ENCODE results near the gene ZNF460. TPM values are rescaled to one million over a fixed set of nuclear protein-coding genes. Genes with fewer than 3 reads are reported as not detected.
A peak's percentile ranks its signal among the peaks of the same experiment; 100 is the strongest.

Gene ZNF460
- total and polyA plus RNA-seq, 5 donors from 2014 or later: 3.0 to 68.5 (median 6.0) TPM

- Histone ChIP-seq H3K27ac (ENCODE audit: insufficient read depth, low read length, poor library complexity, severe bottlenecking) (peak within 1 kb of the TSS; percentile 82), H3K36me3 (ENCODE audit: control insufficient read depth, insufficient read depth, low read length) (peaks cover 22% of the 10 kb centered on the region), H3K27me3 (ENCODE audit: control insufficient read depth, insufficient read depth, low read length) (peaks cover 6% of the 10 kb centered on the region), H3K4me1 (ENCODE audit: control insufficient read depth, insufficient read depth, low read length, poor library complexity, severe bottlenecking) (peaks cover 24% of the 10 kb centered on the region), H3K9me3 (ENCODE audit: control insufficient read depth in 2 of 2, low read length in 2 of 2) (peaks cover 25 to 26% of the 10 kb centered on the region in 2 experiments), H3K4me3 (ENCODE audit: low read depth, low read length) (peak within 1 kb of the TSS; percentile 80)
- Mint-ChIP-seq H3K27me3 (peaks cover 27% of the 10 kb centered on the region), H3K27ac (peak within 1 kb of the TSS; percentile 97 to 98 (median 97)), H3K4me3 (peak within 1 kb of the TSS; percentile 90 to 96 (median 94)), H3K9me3 (peaks cover 4 to 33% (median 24%) of the 10 kb centered on the region in 7 donors), H3K36me3 (peaks cover 33% of the 10 kb centered on the region), H3K4me1 (peaks cover 17 to 30% (median 24%) of the 10 kb centered on the region in 4 donors)
- peak; percentile 94 to 96 for ATAC-seq (ENCODE audit: low read depth in 2 of 2)
- peak; percentile 82 to 97 (median 88) for DNase-seq
These were observed 40.1 kb downstream of the ZNF460 start, which contains the start of gene ZNF543 for GRCh38 chr19:57320180-57321084. ZNF543 (plus strand) TSS chr19:57320472; CDS start chr19:57320854, 382 bp downstream.

GRCh38 chr19:57321116-57321515 is 40.8 kb downstream of the ZNF460 start:
- peaks cover 4 to 31% (median 18%) of the 10 kb centered on the region in 7 donors for H3K9me3 Mint-ChIP-seq

GRCh38 chr19:57321751-57322150 is 41.5 kb downstream of the ZNF460 start:
- Histone ChIP-seq H3K9me3 (ENCODE audit: control insufficient read depth in 2 of 2, low read length in 2 of 2) (peaks cover 29 to 38% of the 10 kb centered on the region in 2 experiments), H3K27me3 (ENCODE audit: control insufficient read depth, insufficient read depth, low read length) (peaks cover 6% of the 10 kb centered on the region), H3K27ac (ENCODE audit: insufficient read depth, low read length, poor library complexity, severe bottlenecking) (no peak overlapping the region), H3K4me3 (ENCODE audit: low read depth, low read length) (peak overlapping the region; percentile 80), H3K4me1 (ENCODE audit: control insufficient read depth, insufficient read depth, low read length, poor library complexity, severe bottlenecking) (peaks cover 24% of the 10 kb centered on the region), H3K36me3 (ENCODE audit: control insufficient read depth, insufficient read depth, low read length) (peaks cover 35% of the 10 kb centered on the region)
- ATAC-seq (ENCODE audit: low read depth in 2 of 2): no peak
- peaks cover 4 to 36% (median 20%) of the 10 kb centered on the region in 7 donors for H3K9me3 Mint-ChIP-seq
- peak overlapping the region; percentile 72 to 95 (median 92) for H3K4me3 Mint-ChIP-seq
- H3K36me3 Mint-ChIP-seq: peaks cover 45% of the 10 kb centered on the region
- peaks cover 17 to 30% (median 24%) of the 10 kb centered on the region in 4 donors for H3K4me1 Mint-ChIP-seq
- H3K27ac Mint-ChIP-seq: peak overlapping the region in 2 of 3 donors; percentile 29 to 97
- H3K27me3 Mint-ChIP-seq: peaks cover 17% of the 10 kb centered on the region
- no peak for DNase-seq

More at GRCh38 chr19:57321116-57321515, 40.8 kb downstream of the ZNF460 start:
- peaks cover 17 to 30% (median 24%) of the 10 kb centered on the region in 4 donors for H3K4me1 Mint-ChIP-seq
- Histone ChIP-seq H3K27ac (ENCODE audit: insufficient read depth, low read length, poor library complexity, severe bottlenecking) (peak overlapping the region; percentile 82), H3K4me3 (ENCODE audit: low read depth, low read length) (peak overlapping the region; percentile 80), H3K27me3 (ENCODE audit: control insufficient read depth, insufficient read depth, low read length) (peaks cover 6% of the 10 kb centered on the region), H3K9me3 (ENCODE audit: control insufficient read depth in 2 of 2, low read length in 2 of 2) (peaks cover 28 to 32% of the 10 kb centered on the region in 2 experiments), H3K36me3 (ENCODE audit: control insufficient read depth, insufficient read depth, low read length) (peaks cover 29% of the 10 kb centered on the region), H3K4me1 (ENCODE audit: control insufficient read depth, insufficient read depth, low read length, poor library complexity, severe bottlenecking) (peaks cover 24% of the 10 kb centered on the region)
- H3K27me3 Mint-ChIP-seq: peaks cover 21% of the 10 kb centered on the region
- no peak for DNase-seq
- peak overlapping the region; percentile 90 to 96 (median 94) for H3K4me3 Mint-ChIP-seq
- H3K36me3 Mint-ChIP-seq: peaks cover 40% of the 10 kb centered on the region
- peak overlapping the region; percentile 95 to 97 (median 97) for H3K27ac Mint-ChIP-seq
- no peak for ATAC-seq (ENCODE audit: low read depth in 2 of 2)

GRCh38 chr19:57324992-57325391 is 44.7 kb downstream of the ZNF460 start:
- peaks cover 53 to 71% of the 10 kb centered on the region in 2 experiments for H3K9me3 ChIP-seq (ENCODE audit: control insufficient read depth in 2 of 2, low read length in 2 of 2)
- peaks cover 10 to 24% (median 18%) of the 10 kb centered on the region in 4 donors for H3K4me1 Mint-ChIP-seq
- no peaks in the 10 kb centered on the region for H3K27me3 ChIP-seq (ENCODE audit: control insufficient read depth, insufficient read depth, low read length)
- peaks cover 4% of the 10 kb centered on the region for H3K27me3 Mint-ChIP-seq
- ATAC-seq (ENCODE audit: low read depth in 2 of 2) (no peak), DNase-seq (no peak)
- no peak overlapping the region for H3K27ac Mint-ChIP-seq
- peaks cover 2 to 65% (median 26%) of the 10 kb centered on the region in 7 donors for H3K9me3 Mint-ChIP-seq
- H3K4me3 ChIP-seq (ENCODE audit: low read depth, low read length): no peak overlapping the region
- H3K27ac ChIP-seq (ENCODE audit: insufficient read depth, low read length, poor library complexity, severe bottlenecking): no peak overlapping the region
- peaks cover 20% of the 10 kb centered on the region for H3K4me1 ChIP-seq (ENCODE audit: control insufficient read depth, insufficient read depth, low read length, poor library complexity, severe bottlenecking)
- peaks cover 69% of the 10 kb centered on the region for H3K36me3 Mint-ChIP-seq
- H3K36me3 ChIP-seq (ENCODE audit: control insufficient read depth, insufficient read depth, low read length): peaks cover 60% of the 10 kb centered on the region
- no peak overlapping the region for H3K4me3 Mint-ChIP-seq

GRCh38 chr19:57327993-57328392 is 47.7 kb downstream of the ZNF460 start:
- no peak overlapping the region for H3K4me3 ChIP-seq (ENCODE audit: low read depth, low read length)
- H3K27ac Mint-ChIP-seq: no peak overlapping the region
- H3K9me3 ChIP-seq (ENCODE audit: control insufficient read depth in 2 of 2, low read length in 2 of 2): peaks cover 63 to 88% of the 10 kb centered on the region in 2 experiments
- H3K27me3 ChIP-seq (ENCODE audit: control insufficient read depth, insufficient read depth, low read length): no peaks in the 10 kb centered on the region
- H3K27me3 Mint-ChIP-seq: no peaks in the 10 kb centered on the region
- no peak overlapping the region for H3K4me3 Mint-ChIP-seq
- H3K36me3 Mint-ChIP-seq: peaks cover 62% of the 10 kb centered on the region
- no peak overlapping the region for H3K27ac ChIP-seq (ENCODE audit: insufficient read depth, low read length, poor library complexity, severe bottlenecking)
- ATAC-seq (ENCODE audit: low read depth in 2 of 2) (no peak), DNase-seq (no peak)
- peaks cover 0 to 4% (median under 1%) of the 10 kb centered on the region in 4 donors for H3K4me1 Mint-ChIP-seq
- peaks cover 0 to 79% (median 26%) of the 10 kb centered on the region in 7 donors for H3K9me3 Mint-ChIP-seq
- peaks cover 60% of the 10 kb centered on the region for H3K36me3 ChIP-seq (ENCODE audit: control insufficient read depth, insufficient read depth, low read length)
- no peaks in the 10 kb centered on the region for H3K4me1 ChIP-seq (ENCODE audit: control insufficient read depth, insufficient read depth, low read length, poor library complexity, severe bottlenecking)

- DNase-seq (no peak), ATAC-seq (ENCODE audit: low read depth in 2 of 2) (no peak)
- Histone ChIP-seq H3K4me3 (ENCODE audit: low read depth, low read length) (no peak overlapping the region), H3K9me3 (ENCODE audit: control insufficient read depth in 2 of 2, low read length in 2 of 2) (peaks cover 32 to 51% of the 10 kb centered on the region in 2 experiments), H3K36me3 (ENCODE audit: control insufficient read depth, insufficient read depth, low read length) (peaks cover 1% of the 10 kb centered on the region), H3K4me1 (ENCODE audit: control insufficient read depth, insufficient read depth, low read length, poor library complexity, severe bottlenecking) (no peaks in the 10 kb centered on the region), H3K27me3 (ENCODE audit: control insufficient read depth, insufficient read depth, low read length) (no peaks in the 10 kb centered on the region), H3K27ac (ENCODE audit: insufficient read depth, low read length, poor library complexity, severe bottlenecking) (no peak overlapping the region)
- no peaks in the 10 kb centered on the region for H3K27me3 Mint-ChIP-seq
- H3K4me1 Mint-ChIP-seq: peaks cover 0 to 4% (median 0%) of the 10 kb centered on the region in 4 donors
- H3K4me3 Mint-ChIP-seq: no peak overlapping the region
- H3K9me3 Mint-ChIP-seq: peaks cover 0 to 64% (median 10%) of the 10 kb centered on the region in 7 donors
- peaks cover 11% of the 10 kb centered on the region for H3K36me3 Mint-ChIP-seq
- H3K27ac Mint-ChIP-seq: no peak overlapping the region
These were observed 53.9 kb downstream of the ZNF460 start for GRCh38 chr19:57334191-57334590.

- H3K4me3 Mint-ChIP-seq: no peak overlapping the region
- H3K36me3 Mint-ChIP-seq: peaks cover 5% of the 10 kb centered on the region
- Histone ChIP-seq H3K27ac (ENCODE audit: insufficient read depth, low read length, poor library complexity, severe bottlenecking) (no peak overlapping the region), H3K4me1 (ENCODE audit: control insufficient read depth, insufficient read depth, low read length, poor library complexity, severe bottlenecking) (no peaks in the 10 kb centered on the region), H3K27me3 (ENCODE audit: control insufficient read depth, insufficient read depth, low read length) (no peaks in the 10 kb centered on the region), H3K9me3 (ENCODE audit: control insufficient read depth in 2 of 2, low read length in 2 of 2) (peaks cover 10 to 16% of the 10 kb centered on the region in 2 experiments), H3K36me3 (ENCODE audit: control insufficient read depth, insufficient read depth, low read length) (no peaks in the 10 kb centered on the region), H3K4me3 (ENCODE audit: low read depth, low read length) (no peak overlapping the region)
- ATAC-seq (ENCODE audit: low read depth in 2 of 2): no peak
- peaks cover 0 to 4% (median 0%) of the 10 kb centered on the region in 4 donors for H3K4me1 Mint-ChIP-seq
- no peak for DNase-seq
- peaks cover 4% of the 10 kb centered on the region for H3K27me3 Mint-ChIP-seq
- H3K9me3 Mint-ChIP-seq: peaks cover 0 to 35% (median 8%) of the 10 kb centered on the region in 7 donors
- H3K27ac Mint-ChIP-seq: no peak overlapping the region
These were observed 58.6 kb downstream of the ZNF460 start for GRCh38 chr19:57338877-57339276.
